A673 (cell line): ENCODE measurements around the gene GCN1.

Experiments used
- EZH2 ChIP-seq: fragments of 200-600 bp; sonication (generic); IDR thresholded peaks from 2 replicates; pipeline ENCODE4 v1.6.1; 2017; ENCODE audit warnings: borderline replicate concordance, low read depth, mild to moderate bottlenecking, mixed read lengths, antibody characterized with exemption, low read length; ENCODE audit not compliant: poor library complexity, severe bottlenecking
- TF ChIP-seq, protein P1 (sequence below): fragments of 300-800, 200-600 bp; sonication (generic); conservative IDR thresholded peaks from 2 replicates; pipeline ENCODE4 v1.5.1; 2017; ENCODE audit warnings: low read depth, mild to moderate bottlenecking, antibody characterized with exemption, low read length, moderate library complexity, mixed read lengths

DNA sequence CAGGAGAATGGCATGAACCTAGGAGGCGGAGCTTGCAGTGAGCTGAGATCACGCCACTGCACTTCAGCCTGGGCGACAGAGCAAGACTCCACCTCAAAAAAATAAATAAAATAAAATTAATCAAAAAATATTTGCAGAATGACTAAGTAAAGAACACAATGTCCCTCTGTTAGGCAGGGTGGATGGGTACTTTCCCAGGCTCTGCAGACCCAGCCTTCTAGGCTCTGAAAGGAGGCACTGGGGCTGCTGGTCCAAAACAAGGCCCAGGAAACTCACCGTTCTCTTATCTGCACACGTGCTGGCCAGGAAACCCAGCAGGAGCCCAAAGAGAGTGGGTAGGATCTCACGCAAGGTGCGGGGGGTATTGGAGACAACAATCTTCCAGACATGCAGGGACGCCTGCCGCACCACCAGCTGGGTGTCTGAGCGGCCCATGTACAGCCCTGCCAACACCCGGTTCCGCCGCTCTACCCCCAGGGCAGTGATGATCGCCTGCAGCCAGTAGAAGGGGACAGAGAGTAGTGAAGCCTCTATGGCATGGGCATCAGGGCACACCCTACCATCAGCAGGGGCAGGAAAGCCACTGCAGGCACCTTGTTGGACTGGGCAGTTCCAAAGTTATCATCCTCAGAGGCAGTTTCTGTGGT, 52.2 kb downstream of the GCN1 start:
- TF ChIP-seq, protein P1, sequence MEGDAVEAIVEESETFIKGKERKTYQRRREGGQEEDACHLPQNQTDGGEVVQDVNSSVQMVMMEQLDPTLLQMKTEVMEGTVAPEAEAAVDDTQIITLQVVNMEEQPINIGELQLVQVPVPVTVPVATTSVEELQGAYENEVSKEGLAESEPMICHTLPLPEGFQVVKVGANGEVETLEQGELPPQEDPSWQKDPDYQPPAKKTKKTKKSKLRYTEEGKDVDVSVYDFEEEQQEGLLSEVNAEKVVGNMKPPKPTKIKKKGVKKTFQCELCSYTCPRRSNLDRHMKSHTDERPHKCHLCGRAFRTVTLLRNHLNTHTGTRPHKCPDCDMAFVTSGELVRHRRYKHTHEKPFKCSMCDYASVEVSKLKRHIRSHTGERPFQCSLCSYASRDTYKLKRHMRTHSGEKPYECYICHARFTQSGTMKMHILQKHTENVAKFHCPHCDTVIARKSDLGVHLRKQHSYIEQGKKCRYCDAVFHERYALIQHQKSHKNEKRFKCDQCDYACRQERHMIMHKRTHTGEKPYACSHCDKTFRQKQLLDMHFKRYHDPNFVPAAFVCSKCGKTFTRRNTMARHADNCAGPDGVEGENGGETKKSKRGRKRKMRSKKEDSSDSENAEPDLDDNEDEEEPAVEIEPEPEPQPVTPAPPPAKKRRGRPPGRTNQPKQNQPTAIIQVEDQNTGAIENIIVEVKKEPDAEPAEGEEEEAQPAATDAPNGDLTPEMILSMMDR: no peak
- TF ChIP-seq EZH2: no peak
